ENCODE data around the gene PHF21A. TPM values are rescaled to one million over a fixed set of nuclear protein-coding genes. Genes with fewer than 3 reads are reported as not detected.

PHF21A gene
- polyA plus RNA-seq, 1 experiment: 29.0 TPM

DNA sequence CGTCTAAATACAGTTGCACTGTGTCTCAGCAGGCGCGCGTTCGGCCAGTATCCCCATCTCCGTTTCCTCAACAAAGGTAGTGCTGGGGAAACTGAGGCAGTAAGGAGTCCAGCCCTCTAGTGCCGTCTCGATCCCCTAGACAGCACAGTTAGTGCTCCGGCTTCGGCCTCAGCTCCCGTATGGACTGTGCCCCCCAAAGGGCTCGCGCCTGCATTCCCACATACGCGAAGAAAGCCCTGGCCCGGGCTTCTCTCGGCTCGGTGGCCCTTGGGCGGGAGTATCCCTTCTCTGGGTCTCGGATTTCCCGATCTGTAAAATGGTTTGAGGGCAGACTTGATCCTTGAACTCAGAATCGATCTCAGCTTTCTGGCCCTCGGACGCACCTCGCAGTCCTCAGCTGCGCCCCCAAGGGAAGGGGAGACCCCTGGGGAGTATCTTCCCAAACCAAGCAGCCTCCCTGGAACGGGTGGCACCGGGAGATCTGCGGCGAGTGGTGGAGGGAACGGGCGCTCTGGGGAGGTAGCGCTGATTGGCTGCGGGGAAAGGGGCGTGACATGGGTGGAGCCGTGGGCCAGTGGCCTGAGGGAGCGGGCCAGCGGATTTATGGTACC is 202.8 kb downstream of the PHF21A start:
- CTCF ChIA-PET: interaction anchor here (1.5 to 3.1 kb wide), 2 partner anchors 45 to 76 kb away, joined by 4 to 8 read pairs; no protein-coding TSS in a partner anchor
- peaks cover 25% of the 10 kb centered on the region for H3K27me3 ChIP-seq (ENCODE audit: control insufficient read depth, insufficient read depth, low read length)
- TF ChIP-seq, protein P1, sequence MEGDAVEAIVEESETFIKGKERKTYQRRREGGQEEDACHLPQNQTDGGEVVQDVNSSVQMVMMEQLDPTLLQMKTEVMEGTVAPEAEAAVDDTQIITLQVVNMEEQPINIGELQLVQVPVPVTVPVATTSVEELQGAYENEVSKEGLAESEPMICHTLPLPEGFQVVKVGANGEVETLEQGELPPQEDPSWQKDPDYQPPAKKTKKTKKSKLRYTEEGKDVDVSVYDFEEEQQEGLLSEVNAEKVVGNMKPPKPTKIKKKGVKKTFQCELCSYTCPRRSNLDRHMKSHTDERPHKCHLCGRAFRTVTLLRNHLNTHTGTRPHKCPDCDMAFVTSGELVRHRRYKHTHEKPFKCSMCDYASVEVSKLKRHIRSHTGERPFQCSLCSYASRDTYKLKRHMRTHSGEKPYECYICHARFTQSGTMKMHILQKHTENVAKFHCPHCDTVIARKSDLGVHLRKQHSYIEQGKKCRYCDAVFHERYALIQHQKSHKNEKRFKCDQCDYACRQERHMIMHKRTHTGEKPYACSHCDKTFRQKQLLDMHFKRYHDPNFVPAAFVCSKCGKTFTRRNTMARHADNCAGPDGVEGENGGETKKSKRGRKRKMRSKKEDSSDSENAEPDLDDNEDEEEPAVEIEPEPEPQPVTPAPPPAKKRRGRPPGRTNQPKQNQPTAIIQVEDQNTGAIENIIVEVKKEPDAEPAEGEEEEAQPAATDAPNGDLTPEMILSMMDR (IDR thresholded peaks at IDR 0.05; ENCODE audit: low read depth, low read length): no peak
- POLR2A ChIA-PET: interaction anchor here (0.7 to 1.6 kb wide), 8 partner anchors 9 to 113 kb away, joined by 3 to 6 read pairs (median 3); partner anchors contain the start of genes CRY2 and SLC35C1
- peaks cover 8% of the 10 kb centered on the region; the same call in 1 of the 2 replicates for H3K9me3 ChIP-seq (ENCODE audit: control insufficient read depth, insufficient read depth, low read length)
- peak overlapping the region; percentile 89 for H3K27ac ChIP-seq (ENCODE audit: low read depth, low read length)
- peak overlapping the region; percentile 96 for H3K4me3 ChIP-seq (ENCODE audit: low read depth, low read length)
- DNase-seq (ENCODE audit: low read depth, low spot score): peak; percentile 24

DNA sequence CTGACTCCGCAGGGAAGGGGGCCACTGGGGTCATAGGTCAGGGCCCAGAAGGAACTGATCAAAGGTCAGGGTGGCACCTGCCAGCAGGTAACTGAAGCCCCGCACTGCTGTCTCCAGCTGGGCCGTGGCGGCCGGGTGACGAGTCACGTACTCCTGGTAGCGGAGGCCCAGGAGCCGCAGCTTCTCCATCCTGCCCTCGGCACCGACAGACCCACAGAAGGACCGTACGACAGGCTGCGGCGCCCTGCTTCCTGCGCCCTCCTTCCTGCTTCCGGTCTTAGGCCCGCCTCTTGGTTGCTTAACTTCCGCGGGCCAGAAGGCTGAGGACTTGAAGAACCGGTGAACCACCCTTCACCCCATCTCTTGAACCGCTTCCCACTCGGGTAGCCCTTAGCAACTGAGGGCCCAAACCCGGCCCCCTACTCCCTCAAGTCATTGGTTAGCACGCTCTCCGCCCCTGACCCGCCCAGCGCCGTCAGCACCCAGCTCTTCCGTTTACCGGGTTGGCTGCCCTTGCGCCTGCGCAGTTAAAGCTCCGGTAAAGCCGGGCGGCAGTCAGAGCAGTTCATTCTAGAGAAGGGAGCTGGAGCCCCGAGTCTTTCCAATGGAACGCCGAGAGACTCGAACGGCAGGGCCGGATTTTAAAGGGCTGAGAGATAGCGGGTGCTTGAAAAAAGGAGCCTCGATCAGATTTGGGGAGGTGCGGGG is 203.5 kb downstream of the PHF21A start, which contains the start of gene PEX16:
Gene PEX16 (minus strand): TSS at position 255 of the 708 bp plus-strand sequence. CDS start 66 bp downstream, at position 189.
- POLR2A ChIA-PET: interaction anchor here (0.7 to 1.6 kb wide), 9 partner anchors 9 to 112 kb away, joined by 3 to 6 read pairs (median 3); partner anchors contain the start of genes CRY2 and SLC35C1
- peak within 1 kb of the TSS; percentile 96 for H3K4me3 ChIP-seq (ENCODE audit: low read depth, low read length)
- H3K27ac ChIP-seq (ENCODE audit: low read depth, low read length): peak within 1 kb of the TSS; percentile 89
- peaks cover 20% of the 10 kb centered on the region for H3K27me3 ChIP-seq (ENCODE audit: control insufficient read depth, insufficient read depth, low read length)
- peak; percentile 100 for DNase-seq (ENCODE audit: low read depth, low spot score)
- H3K9me3 ChIP-seq (ENCODE audit: control insufficient read depth, insufficient read depth, low read length): peaks cover 5% of the 10 kb centered on the region; the same call in 1 of the 2 replicates
- CTCF ChIA-PET: interaction anchor here (1.5 to 3.1 kb wide), 2 partner anchors 44 to 75 kb away, joined by 4 to 8 read pairs; no protein-coding TSS in a partner anchor
- TF ChIP-seq, protein P1 (IDR thresholded peaks at IDR 0.05; ENCODE audit: low read depth, low read length): no peak

DNA sequence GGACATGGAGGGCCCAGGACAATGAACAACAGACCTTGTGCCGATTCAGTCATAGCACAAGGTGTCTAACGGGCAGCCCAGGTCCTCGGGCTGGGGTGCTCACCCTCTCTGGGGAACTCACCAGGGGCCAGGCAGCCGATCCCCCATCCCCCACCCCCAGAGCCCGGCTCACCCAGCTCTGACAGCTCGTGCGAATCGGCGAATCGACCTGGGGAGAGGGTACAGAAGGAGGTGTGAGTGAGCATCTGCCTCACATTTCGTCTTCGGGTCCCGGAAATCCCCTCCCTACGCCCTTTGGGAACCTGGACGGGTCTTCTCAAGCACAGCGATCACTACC is 204.0 kb downstream of the PHF21A start:
- H3K27ac ChIP-seq (ENCODE audit: low read depth, low read length): peak overlapping the region; percentile 89
- H3K9me3 ChIP-seq (ENCODE audit: control insufficient read depth, insufficient read depth, low read length): peaks cover 5% of the 10 kb centered on the region; the same call in 1 of the 2 replicates
- no peak for DNase-seq (ENCODE audit: low read depth, low spot score)
- CTCF ChIA-PET: interaction anchor here (3.1 kb wide), 1 partner anchor 74 kb away, joined by 8 read pairs; no protein-coding TSS in a partner anchor
- peaks cover 15% of the 10 kb centered on the region for H3K27me3 ChIP-seq (ENCODE audit: control insufficient read depth, insufficient read depth, low read length)
- POLR2A ChIA-PET: interaction anchor here (1.0 to 1.6 kb wide), 3 partner anchors 8 to 112 kb away, joined by 3 to 6 read pairs (median 4); partner anchors contain the start of gene SLC35C1
- TF ChIP-seq, protein P1 (IDR thresholded peaks at IDR 0.05; ENCODE audit: low read depth, low read length): no peak
- peak overlapping the region; percentile 96 for H3K4me3 ChIP-seq (ENCODE audit: low read depth, low read length)

DNA sequence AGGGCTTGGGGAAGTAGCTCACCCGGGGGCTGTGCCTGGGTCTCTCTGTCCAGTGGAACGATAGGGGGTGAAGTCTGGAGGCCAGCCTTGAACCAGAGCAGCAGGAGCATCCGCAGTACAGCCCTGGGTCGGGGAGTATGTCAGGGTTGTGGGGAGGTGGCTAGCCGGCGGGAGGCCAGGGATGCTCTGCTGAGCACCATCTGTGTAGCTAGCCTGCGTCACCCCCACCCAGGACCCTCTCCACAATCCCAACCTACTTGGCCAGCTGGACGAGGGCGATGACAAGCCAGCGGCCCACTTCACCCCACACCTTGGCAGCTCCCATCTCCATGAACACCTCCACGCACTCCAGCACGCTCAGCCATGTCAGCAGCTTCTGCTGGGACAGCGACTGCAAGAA is 205.8 kb downstream of the PHF21A start:
- no peak for DNase-seq (ENCODE audit: low read depth, low spot score)

More for the DNA sequence above, 205.8 kb downstream of the PHF21A start:
- ChIA-PET POLR2A (no interaction called here), CTCF (interaction anchor here (1.1 to 3.1 kb wide), 3 partner anchors 43 to 73 kb away, joined by 4 to 8 read pairs (median 5); no protein-coding TSS in a partner anchor)
- H3K27ac ChIP-seq (ENCODE audit: low read depth, low read length): no peak overlapping the region
- peaks cover 2% of the 10 kb centered on the region for H3K27me3 ChIP-seq (ENCODE audit: control insufficient read depth, insufficient read depth, low read length)
- TF ChIP-seq, protein P1 (IDR thresholded peaks at IDR 0.05; ENCODE audit: low read depth, low read length): no peak
- no peak overlapping the region for H3K4me3 ChIP-seq (ENCODE audit: low read depth, low read length)
- peaks cover 5% of the 10 kb centered on the region; the same call in 1 of the 2 replicates for H3K9me3 ChIP-seq (ENCODE audit: control insufficient read depth, insufficient read depth, low read length)
